MCF 10A (cell line): Measurements from ENCODE around the gene HMG20A. TPM values are rescaled to one million over a fixed set of nuclear protein-coding genes. Genes with fewer than 3 reads are reported as not detected.

ENCODE experiments used
- BruUV-seq: library from RNA; stranded (reverse); fragments of 400-500 nt; replicated peaks from 2 replicates; lab custom pipeline; 2021; lab: Mats Ljungman, UMichigan
- CTCF ChIA-PET: fragments of 300-600 bp; sonication (Branson Sonifier 250); formaldehyde crosslinking; extraction: SDS; loops from one replicate; lab custom pipeline; 2021; ENCODE audit warnings: antibody characterized with exemption, inconsistent platforms; lab: Yijun Ruan, JAX
- POLR2A ChIA-PET: fragments of 300-600, 350-650 bp; sonication (Branson Sonifier 250); formaldehyde crosslinking; extraction: SDS; loops from one replicate; lab custom pipeline; 2020; ENCODE audit warnings: antibody characterized with exemption, inconsistent platforms; lab: Yijun Ruan, JAX
- DNase-seq: peaks from one replicate; pipeline ENCODE4 v3.0.0-alpha.2; 2018; ENCODE audit not compliant: unreplicated experiment
- H3K27ac Mint-ChIP-seq: one replicate; pipeline ENCODE4 v1.8.0; 2022; ENCODE audit warnings: mild to moderate bottlenecking, low read depth, mixed read lengths; ENCODE audit not compliant: unreplicated experiment
- H3K27me3 Mint-ChIP-seq: one replicate; pipeline ENCODE4 v1.8.0; 2022; ENCODE audit warnings: mixed read lengths; ENCODE audit not compliant: insufficient read depth, unreplicated experiment
- H3K36me3 Mint-ChIP-seq: one replicate; pipeline ENCODE4 v1.8.0; 2022; ENCODE audit warnings: mild to moderate bottlenecking, moderate library complexity, mixed read lengths; ENCODE audit not compliant: insufficient read depth, unreplicated experiment
- H3K4me1 Mint-ChIP-seq: one replicate; pipeline ENCODE4 v1.8.0; 2022; ENCODE audit warnings: mixed read lengths; ENCODE audit not compliant: insufficient read depth, unreplicated experiment
- H3K4me3 Mint-ChIP-seq: one replicate; pipeline ENCODE4 v1.8.0; 2022; ENCODE audit warnings: mild to moderate bottlenecking, moderate library complexity, mixed read lengths; ENCODE audit not compliant: unreplicated experiment
- H3K9me3 Mint-ChIP-seq: one replicate; pipeline ENCODE4 v1.8.0; 2022; ENCODE audit warnings: mixed read lengths; ENCODE audit not compliant: unreplicated experiment
- CTCF ChIP-seq: fragments of 200-600 bp; IDR thresholded peaks from one replicate; pipeline ENCODE4 v1.8.0; 2022; ENCODE audit warnings: antibody characterized with exemption, mild to moderate bottlenecking; ENCODE audit not compliant: unreplicated experiment
- intact Hi-C: fragments of 100-400 bp; cut with micrococcal nuclease; formaldehyde crosslinking; loops from 2 replicates; pipeline ENCODE4 v1.14.1; 2022
- total RNA-seq: library from RNA; stranded (reverse); gene quantifications from 2 replicates; pipeline ENCODE4 v1.2.3, GENCODE V29; 2022

The HMG20A gene
- total RNA-seq, 1 experiment from 2014 or later, result 39.7 TPM

- DNase-seq, result peak; percentile 57
- BruUV-seq, result no TSS peak
- Mint-ChIP-seq H3K4me3 (no peak overlapping the region), H3K27ac (peak overlapping the region; percentile 57), H3K4me1 (peaks cover 55% of the 10 kb centered on the region), H3K27me3 (no peaks in the 10 kb centered on the region), H3K9me3 (no peaks in the 10 kb centered on the region), H3K36me3 (no peaks in the 10 kb centered on the region)
- CTCF ChIA-PET, result interaction anchor here (0.5 to 4.4 kb wide), 6 partner anchors 10 to 322 kb away, joined by 3 to 33 read pairs (median 4); no protein-coding TSS in a partner anchor
- no peak for TF ChIP-seq CTCF
- intact Hi-C loops, result no loop called here
- POLR2A ChIA-PET, result interaction anchor here (0.7 to 4.6 kb wide), 3 partner anchors 12 to 39 kb away, joined by 3 to 18 read pairs (median 3); no protein-coding TSS in a partner anchor
Observed at GRCh38 chr15:77508541-77509243, 88.0 kb downstream of the HMG20A start.

- no peaks in the 10 kb centered on the region for H3K36me3 Mint-ChIP-seq
- no peaks in the 10 kb centered on the region for H3K27me3 Mint-ChIP-seq
- TF ChIP-seq CTCF, result no peak
- H3K4me3 Mint-ChIP-seq, result no peak overlapping the region
- DNase-seq, result no peak
- peaks cover 39% of the 10 kb centered on the region for H3K4me1 Mint-ChIP-seq
- no peaks in the 10 kb centered on the region for H3K9me3 Mint-ChIP-seq
- ChIA-PET POLR2A (no interaction called here), CTCF (interaction anchor here (0.5 to 4.4 kb wide), 5 partner anchors 13 to 1544 kb away, joined by 3 to 33 read pairs (median 3); no protein-coding TSS in a partner anchor)
- intact Hi-C loops, result no loop called here
- H3K27ac Mint-ChIP-seq, result no peak overlapping the region
- BruUV-seq, result no TSS peak
Observed at GRCh38 chr15:77510066-77511057, 89.7 kb downstream of the HMG20A start.

GRCh38 chr15:77511869-77512268 is 91.2 kb downstream of the HMG20A start:
- no peaks in the 10 kb centered on the region for H3K36me3 Mint-ChIP-seq
- peaks cover 25% of the 10 kb centered on the region for H3K4me1 Mint-ChIP-seq
- no peaks in the 10 kb centered on the region for H3K27me3 Mint-ChIP-seq
- ChIA-PET POLR2A (no interaction called here), CTCF (no interaction called here)
- no peaks in the 10 kb centered on the region for H3K9me3 Mint-ChIP-seq
- intact Hi-C loops, result no loop called here
- H3K4me3 Mint-ChIP-seq, result no peak overlapping the region
- no peak for DNase-seq
- BruUV-seq, result no TSS peak
- no peak for TF ChIP-seq CTCF
- no peak overlapping the region for H3K27ac Mint-ChIP-seq

GRCh38 chr15:77513226-77513625 is 92.5 kb downstream of the HMG20A start:
- CTCF ChIA-PET, result interaction anchor here (1.7 kb wide), 1 partner anchor 394 kb away, joined by 4 read pairs; no protein-coding TSS in a partner anchor
- H3K27ac Mint-ChIP-seq, result no peak overlapping the region
- H3K4me3 Mint-ChIP-seq, result no peak overlapping the region

More at GRCh38 chr15:77513226-77513625, 92.5 kb downstream of the HMG20A start:
- no peak for DNase-seq
- POLR2A ChIA-PET, result no interaction called here
- TF ChIP-seq CTCF, result no peak
- Mint-ChIP-seq H3K36me3 (no peaks in the 10 kb centered on the region), H3K9me3 (no peaks in the 10 kb centered on the region), H3K4me1 (peaks cover 12% of the 10 kb centered on the region), H3K27me3 (no peaks in the 10 kb centered on the region)
- intact Hi-C loops, result no loop called here
- no TSS peak for BruUV-seq
